Mammary epithelial cell (primary cell): ENCODE data around the gene CEP72.

Source experiments
- CTCF ChIP-seq, 2 donors: IDR thresholded peaks in 1 of 2; conservative IDR thresholded peaks in 1 of 2; 2 replicates each; pipeline ENCODE4 v1.5.1; 2011 to 2012; ENCODE audit warnings: inconsistent platforms in 2 of 2, low read length in 2 of 2, mild to moderate bottlenecking in 2 of 2, control low read depth in 1 of 2, low read depth in 1 of 2; ENCODE audit not compliant: insufficient read depth in 1 of 2; ENCODE audit errors: extremely low read depth in 1 of 2
- EZH2 ChIP-seq: IDR thresholded peaks from 2 replicates; pipeline ENCODE4 v1.6.1; 2012; ENCODE audit warnings: low read length, inconsistent platforms, borderline replicate concordance

- TF ChIP-seq CTCF (conservative IDR thresholded peaks at IDR 0.05 in 1 of 2, IDR thresholded peaks at IDR 0.05 in 1 of 2; ENCODE audit: extremely low read depth in 1 of 2, insufficient read depth in 1 of 2, low read depth in 1 of 2, low read length in 2 of 2), result no peak
- TF ChIP-seq EZH2, result no peak
Observed at GRCh38 chr5:673161-673830, 61.2 kb downstream of the CEP72 start.
